Measurements from ENCODE around the gene BTBD2. TPM values are rescaled to one million over a fixed set of nuclear protein-coding genes. Genes with fewer than 3 reads are reported as not detected.

Gene BTBD2
- total and polyA plus RNA-seq, 7 donors: 31.9 to 82.8 (median 46.2) TPM

- TF ChIP-seq CTCF (IDR thresholded peaks at IDR 0.05): no peak
- peak in 1 of 2 donors; percentile 21 for TF ChIP-seq POLR2A (IDR thresholded peaks at IDR 0.05)
- no peaks in the 10 kb centered on the region for H3K36me3 ChIP-seq
- H3K4me3 ChIP-seq: no peak overlapping the region
- intact Hi-C loops (cut with DNase I): no loop called here
- peaks cover 0 to 54% (median 53%) of the 10 kb centered on the region in 4 donors for H3K4me1 ChIP-seq
- H3K27ac ChIP-seq: peak overlapping the region; percentile 59 to 100 (median 100)
- no peaks in the 10 kb centered on the region for H3K27me3 ChIP-seq
- no peaks in the 10 kb centered on the region for H3K9me3 ChIP-seq
- no peak for DNase-seq
- WGBS, 2 donors: 20 to 62% methylated on average over 8 of the region's 8 CpGs
Observed at GRCh38 chr19:2054763-2055162, 39.2 kb upstream of the BTBD2 start.

DNA sequence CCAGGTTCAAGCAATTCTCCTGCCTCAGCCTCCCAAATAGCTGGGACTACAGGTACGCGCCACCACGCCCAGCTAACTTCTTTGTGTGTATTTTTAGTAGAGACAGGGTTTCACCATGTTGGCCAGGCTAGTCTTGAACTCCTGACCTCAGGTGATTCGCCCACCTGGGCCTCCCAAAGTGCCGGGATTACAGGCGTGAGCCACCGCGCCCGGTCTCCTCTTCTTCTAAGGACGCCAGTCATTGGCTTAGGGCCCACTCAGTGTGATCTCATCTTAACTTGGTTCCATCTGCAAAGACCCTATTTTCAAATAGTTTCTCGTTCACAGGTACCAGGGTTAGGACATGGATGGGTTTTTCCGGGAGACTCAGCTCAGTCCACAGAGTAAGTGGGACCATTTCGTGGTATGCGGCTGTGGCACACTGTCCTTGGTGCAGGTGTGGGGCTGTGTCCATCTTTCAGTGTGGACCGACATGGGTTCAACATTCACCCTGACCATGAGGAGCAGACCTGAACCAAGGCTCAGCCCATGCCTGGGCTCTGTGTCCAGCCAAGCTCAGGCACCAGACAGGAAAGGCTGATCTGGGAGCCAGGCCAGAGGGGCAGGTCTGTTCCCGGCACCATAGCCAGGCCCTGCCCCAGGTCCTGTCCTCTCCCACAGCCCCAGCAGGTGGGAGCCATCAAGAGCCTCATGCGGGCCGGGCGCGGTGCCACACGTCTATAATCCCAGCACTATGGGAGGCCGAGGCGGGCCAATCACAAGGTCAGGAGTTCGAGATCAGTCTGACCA is 38.3 kb upstream of the BTBD2 start:
- Histone ChIP-seq H3K27ac (peak overlapping the region; percentile 59 to 100 (median 100)), H3K36me3 (peaks cover 0 to 5% (median 0%) of the 10 kb centered on the region in 4 donors), H3K4me3 (no peak overlapping the region), H3K27me3 (no peaks in the 10 kb centered on the region), H3K9me3 (no peaks in the 10 kb centered on the region), H3K4me1 (peaks cover 0 to 53% (median 52%) of the 10 kb centered on the region in 4 donors)
- intact Hi-C loops (cut with DNase I): no loop called here
- peak; percentile 93 for DNase-seq
- TF ChIP-seq POLR2AphosphoS5 (IDR thresholded peaks at IDR 0.05) (peak; percentile 15 to 65 (median 54)), CTCF (IDR thresholded peaks at IDR 0.05) (no peak)
- 60 to 76% methylated on average over 24 of the region's 24 CpGs for WGBS, 2 donors

GRCh38 chr19:2051773-2052704 is 36.5 kb upstream of the BTBD2 start:
- WGBS, 2 donors: 17 to 32% methylated on average over 18 of the region's 18 CpGs
- no peaks in the 10 kb centered on the region for H3K27me3 ChIP-seq
- H3K9me3 ChIP-seq: no peaks in the 10 kb centered on the region
- peak overlapping the region; percentile 91 to 99 (median 96) for H3K27ac ChIP-seq
- peak; percentile 92 for DNase-seq
- peaks cover 0 to 64% (median 61%) of the 10 kb centered on the region in 4 donors for H3K4me1 ChIP-seq
- intact Hi-C loops (cut with DNase I): no loop called here
- no peak for TF ChIP-seq CTCF (IDR thresholded peaks at IDR 0.05)
- no peak for TF ChIP-seq POLR2AphosphoS5 (IDR thresholded peaks at IDR 0.05)
- TF ChIP-seq EP300 (IDR thresholded peaks at IDR 0.05): no peak
- no peak for TF ChIP-seq POLR2A (IDR thresholded peaks at IDR 0.05)
- peak overlapping the region; percentile 19 to 100 (median 80) for H3K4me3 ChIP-seq
- peaks cover 0 to 8% (median under 1%) of the 10 kb centered on the region in 4 donors for H3K36me3 ChIP-seq

DNA sequence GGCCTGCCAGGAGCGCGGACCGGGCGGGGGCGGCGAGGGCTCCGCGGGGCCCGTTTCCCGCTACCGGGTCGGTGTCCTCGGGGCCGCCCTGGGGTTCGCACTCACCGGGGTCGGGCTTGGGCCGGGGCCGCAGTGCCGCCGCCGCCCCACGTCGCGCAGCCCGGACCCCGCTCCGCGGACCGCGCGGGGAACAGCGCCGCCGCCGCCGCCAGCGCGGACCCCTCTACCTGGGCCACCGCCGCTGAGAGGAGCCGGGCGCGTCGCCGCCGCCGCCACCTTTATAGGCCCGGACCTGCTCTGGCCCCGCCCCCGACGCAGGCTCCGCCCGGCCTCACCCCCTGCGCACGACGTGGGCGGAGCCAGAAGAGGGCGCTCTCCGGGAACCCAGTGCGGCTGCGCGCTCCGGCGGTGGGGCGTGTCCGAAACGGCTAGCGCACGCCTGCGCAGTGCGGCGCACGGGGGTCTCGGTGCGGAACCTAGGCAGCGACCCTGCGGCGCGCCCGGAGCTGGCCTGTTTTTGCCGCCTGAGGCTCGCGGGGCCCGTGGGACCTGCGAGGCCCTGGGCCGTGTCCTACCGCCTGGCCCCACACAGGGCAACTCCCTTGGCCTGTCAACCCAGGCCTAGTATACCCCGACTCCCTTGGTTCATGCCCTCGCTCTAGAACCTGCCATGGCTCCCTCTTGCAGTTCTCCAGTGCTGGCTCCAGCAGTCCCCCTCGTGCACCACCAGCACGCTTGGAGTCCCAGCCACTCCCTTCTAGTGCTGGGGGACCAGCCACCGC is 35.7 kb upstream of the BTBD2 start, which contains the start of gene MKNK2:
TSS of gene MKNK2 (minus strand) at position 254 of the 782 bp plus-strand sequence. CDS start 393 bp downstream, outside the sequence.
- intact Hi-C loops (cut with DNase I): no loop called here
- Histone ChIP-seq H3K4me3 (peak within 1 kb of the TSS; percentile 76 to 100 (median 89)), H3K9me3 (no peaks in the 10 kb centered on the region), H3K27me3 (no peaks in the 10 kb centered on the region), H3K27ac (peak within 1 kb of the TSS; percentile 91 to 99 (median 96)), H3K36me3 (peaks cover 5 to 15% (median 9%) of the 10 kb centered on the region in 4 donors), H3K4me1 (peaks cover 0 to 64% (median 61%) of the 10 kb centered on the region in 4 donors)
- WGBS, 2 donors: 2% methylated on average over 93 of the region's 93 CpGs
- TF ChIP-seq POLR2A (IDR thresholded peaks at IDR 0.05) (peak; percentile 9 to 41), POLR2AphosphoS5 (IDR thresholded peaks at IDR 0.05) (peak; percentile 92 to 99 (median 99)), EP300 (IDR thresholded peaks at IDR 0.05) (no peak), CTCF (IDR thresholded peaks at IDR 0.05) (peak in 2 of 4 experiments; percentile 26 to 31)
- peak; percentile 96 for DNase-seq

All from sigmoid colon (tissue), 7 donors.